ENCODE measurements around the gene TTC1. TPM values are rescaled to one million over a fixed set of nuclear protein-coding genes. Genes with fewer than 3 reads are reported as not detected.
"Not testable (repeated sequence)": the region's sequence is repeated elsewhere in the genome, so short reads cannot be mapped to it uniquely, and the experiment has no call there.

Gene TTC1, protein sequence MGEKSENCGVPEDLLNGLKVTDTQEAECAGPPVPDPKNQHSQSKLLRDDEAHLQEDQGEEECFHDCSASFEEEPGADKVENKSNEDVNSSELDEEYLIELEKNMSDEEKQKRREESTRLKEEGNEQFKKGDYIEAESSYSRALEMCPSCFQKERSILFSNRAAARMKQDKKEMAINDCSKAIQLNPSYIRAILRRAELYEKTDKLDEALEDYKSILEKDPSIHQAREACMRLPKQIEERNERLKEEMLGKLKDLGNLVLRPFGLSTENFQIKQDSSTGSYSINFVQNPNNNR
- 10 to 100 TPM; 68.9 to 71.8 TPM for total RNA-seq

DNA sequence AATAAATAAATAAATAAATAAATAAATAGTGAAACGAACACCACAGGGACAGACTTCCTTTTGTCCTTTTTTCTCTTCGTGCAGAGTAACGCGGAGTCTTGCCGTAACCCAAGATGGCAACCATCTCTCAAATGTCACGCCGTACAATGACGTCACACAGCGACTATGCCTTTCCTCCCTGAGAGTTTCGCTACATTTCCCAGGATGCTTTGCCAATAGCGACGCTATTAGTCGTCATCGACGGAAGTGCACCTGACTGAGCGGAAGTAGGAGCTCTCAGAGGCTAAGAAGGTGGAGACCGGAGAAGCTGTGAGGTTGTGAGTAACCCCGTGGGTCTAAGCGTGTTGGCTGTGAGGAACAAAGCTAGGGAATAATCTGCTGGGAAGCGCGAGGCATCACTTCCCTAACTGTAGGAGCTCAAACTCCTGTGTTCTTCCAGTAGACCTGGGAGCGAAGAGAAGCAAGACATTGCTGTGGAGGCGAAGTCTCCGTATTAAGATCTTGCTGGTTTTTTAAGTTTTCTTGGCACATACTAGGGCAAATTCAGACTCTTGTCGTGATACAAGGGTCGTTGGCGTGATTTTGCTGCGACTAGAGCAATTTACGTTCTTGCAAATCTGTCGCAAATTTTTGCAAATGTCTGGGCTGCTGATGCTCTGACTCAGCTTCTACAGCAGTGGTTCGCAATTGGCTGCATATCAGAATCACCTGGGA is at the start of gene TTC1:
TTC1 (plus strand) TSS at position 263 of the 714 bp plus-strand sequence. CDS start 1,390 bp downstream, outside the sequence.
- POLR2A ChIA-PET = interaction anchor here (1.0 kb wide), 1 partner anchor 410 kb away, joined by 9 read pairs; the partner anchor contains the start of gene SLU7
- CTCF ChIA-PET = interaction anchor here (0.5 to 1.6 kb wide), 4 partner anchors 13 to 244 kb away, joined by 3 to 8 read pairs (median 4); no protein-coding TSS in a partner anchor

DNA sequence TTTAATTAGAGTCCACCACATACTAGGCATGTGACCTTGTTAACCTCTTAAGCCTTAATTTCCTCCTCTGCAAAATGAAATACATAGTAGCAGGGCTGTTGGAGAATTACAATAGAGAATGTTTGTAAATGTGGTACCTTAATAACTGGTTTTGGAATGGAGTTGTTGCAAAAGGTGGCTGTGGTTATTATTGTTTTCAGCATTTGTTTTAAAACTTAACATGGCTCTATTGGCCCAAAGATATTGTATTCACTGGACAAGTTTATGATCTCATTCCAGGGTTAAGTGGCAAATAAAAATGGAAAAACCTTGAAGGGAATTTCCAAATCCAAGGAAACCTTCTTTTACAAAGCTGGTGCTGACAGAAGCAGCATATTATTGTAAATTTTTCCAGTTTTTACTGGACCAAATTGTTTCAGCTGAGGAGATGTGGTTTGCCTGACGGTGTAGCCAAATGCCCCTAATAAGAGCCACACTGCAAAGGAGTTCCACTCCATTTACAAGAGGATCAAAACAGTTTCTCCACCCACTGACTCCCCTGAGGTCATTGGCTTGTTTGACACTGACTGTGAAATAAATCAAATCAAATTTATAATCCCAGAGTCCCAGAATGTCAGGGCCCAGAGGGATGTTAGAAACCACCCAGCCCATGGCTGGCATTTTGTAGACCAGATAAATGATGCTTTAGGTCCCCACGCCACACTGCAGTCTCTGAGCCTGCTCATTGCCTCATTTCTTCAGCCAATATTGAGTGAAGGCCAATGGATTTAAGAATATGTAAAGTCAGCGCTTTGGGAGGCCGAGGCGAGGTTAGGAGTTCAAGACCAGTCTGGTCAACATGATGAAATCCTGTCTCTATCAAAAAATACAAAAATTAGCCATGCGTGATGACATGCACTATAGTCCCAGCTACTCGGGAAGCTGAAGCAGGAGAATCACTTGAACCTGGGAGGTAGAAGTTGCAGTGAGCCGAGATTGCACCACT is 47.5 kb upstream of the TTC1 start:
- POLR2A ChIA-PET = no interaction called here
- CTCF ChIA-PET = no interaction called here

DNA sequence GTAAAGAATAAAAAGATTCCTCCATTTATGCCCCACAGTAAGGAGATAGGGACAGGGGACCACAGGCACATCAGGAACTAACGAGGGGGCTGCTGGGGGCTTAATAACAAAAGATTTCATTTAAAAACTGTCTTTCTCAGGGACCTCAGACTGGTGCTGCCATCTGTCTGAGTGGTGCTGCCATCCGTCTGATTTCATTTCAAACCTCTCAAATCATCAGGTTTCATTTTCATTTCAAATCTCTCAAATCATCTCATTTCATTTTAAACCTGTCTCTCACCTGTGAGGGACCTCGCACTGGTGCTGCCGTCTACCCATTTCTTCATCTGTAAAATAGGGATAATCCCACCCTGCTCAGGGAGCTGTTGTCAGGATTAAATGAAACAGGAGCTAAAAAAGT is 46.7 kb upstream of the TTC1 start:
- POLR2A ChIA-PET = interaction anchor here (0.7 kb wide), 1 partner anchor 23 kb away, joined by 5 read pairs; no protein-coding TSS in a partner anchor
- CTCF ChIA-PET = interaction anchor here (0.7 kb wide), 1 partner anchor 288 kb away, joined by 3 read pairs; no protein-coding TSS in a partner anchor

DNA sequence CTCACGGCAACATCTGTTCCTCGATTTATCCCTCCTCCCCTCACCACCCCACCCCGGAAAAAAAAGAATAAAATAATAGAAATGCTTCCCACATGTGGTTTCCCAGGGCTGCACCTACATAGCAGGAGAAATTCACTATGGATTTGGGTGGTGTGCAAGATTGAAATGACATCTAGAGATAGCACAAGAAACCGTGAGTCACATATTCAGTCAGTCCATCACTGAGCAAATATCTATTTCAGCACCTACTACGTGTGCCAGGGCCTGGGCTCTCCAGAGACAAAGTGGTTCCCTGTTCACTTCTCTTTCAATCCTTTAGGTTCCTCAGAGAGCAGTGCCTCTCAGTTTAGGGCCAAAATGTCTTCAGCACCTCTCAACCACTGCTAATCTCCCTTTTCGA is 45.0 kb upstream of the TTC1 start:
- CTCF ChIA-PET = no interaction called here
- POLR2A ChIA-PET = no interaction called here

DNA sequence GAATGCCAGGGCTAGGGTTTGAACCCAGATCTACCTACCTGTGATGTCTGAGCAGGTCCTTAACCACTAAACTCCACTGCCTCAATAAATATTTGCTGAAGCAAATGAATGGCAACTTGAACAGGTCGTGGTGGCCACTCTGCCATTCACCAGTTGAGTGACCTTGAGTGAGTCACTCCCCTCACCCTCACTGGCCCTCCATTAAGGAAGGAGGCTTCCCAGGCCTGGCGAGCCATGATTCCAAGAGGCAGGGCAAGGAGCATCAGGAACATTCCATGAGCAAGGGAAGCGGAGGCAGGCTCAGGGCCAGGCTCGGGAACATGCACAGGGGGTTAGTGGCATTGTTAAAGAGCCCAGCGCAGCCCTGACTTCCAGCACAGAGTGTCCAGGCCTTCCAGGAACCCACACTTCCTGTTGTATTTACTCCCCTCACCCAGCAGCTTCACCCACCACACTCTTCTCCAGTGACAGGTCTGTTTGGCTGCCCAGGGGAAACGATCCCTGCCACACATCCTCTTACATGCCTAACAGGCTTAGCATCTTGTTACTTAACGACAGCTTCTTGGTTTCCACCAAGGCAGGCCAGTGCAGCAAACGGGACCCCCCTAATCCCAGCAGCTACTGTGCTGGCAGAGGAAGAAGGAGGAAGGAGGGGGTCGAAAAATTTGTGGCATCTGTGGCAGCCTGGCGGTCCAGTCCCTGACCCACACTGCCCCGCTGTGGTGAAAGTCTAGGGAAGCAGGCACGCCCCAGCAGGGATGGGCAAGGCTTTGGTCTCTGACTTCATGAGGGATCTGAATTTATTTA is 43.7 kb upstream of the TTC1 start:
- ChIA-PET CTCF (interaction anchor here (1.1 kb wide), 1 partner anchor 16 kb away, joined by 3 read pairs; no protein-coding TSS in a partner anchor), POLR2A (no interaction called here)

DNA sequence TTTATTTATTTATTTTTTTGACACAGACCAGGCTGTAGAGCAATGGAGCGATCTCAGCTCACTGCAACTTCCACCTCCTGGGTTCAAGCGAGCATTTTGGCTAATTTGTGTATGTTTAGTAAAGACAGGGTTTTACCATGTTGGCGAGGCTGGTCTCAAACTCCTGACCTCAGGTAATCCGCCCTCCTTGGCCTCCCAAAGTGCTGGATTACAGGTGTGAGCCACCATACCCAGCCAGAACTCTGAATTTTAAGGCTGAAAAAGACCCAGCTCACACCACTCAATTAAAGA is 43.2 kb upstream of the TTC1 start:
- CTCF ChIA-PET = interaction anchor here (1.1 kb wide), 1 partner anchor 16 kb away, joined by 3 read pairs; no protein-coding TSS in a partner anchor
- POLR2A ChIA-PET = not testable (repeated sequence)

DNA sequence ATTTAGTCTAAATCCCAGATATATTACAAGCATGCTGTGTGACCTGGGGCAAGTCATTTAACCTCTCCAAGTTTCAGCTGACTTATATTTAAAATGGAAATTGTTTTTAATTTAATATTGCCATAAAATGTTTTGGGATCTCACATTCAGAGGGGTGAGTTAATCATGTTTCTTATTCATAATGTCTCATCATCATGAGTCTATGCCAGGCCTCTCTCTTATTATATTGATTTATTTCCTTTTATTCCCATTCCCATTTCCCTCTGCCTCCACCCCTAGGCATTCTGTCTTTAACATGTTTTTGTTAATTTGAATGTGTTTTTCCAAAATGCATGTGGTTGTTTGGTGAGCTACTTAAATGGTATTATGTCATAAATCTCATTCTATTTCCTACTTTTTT is 39.0 kb upstream of the TTC1 start:
- POLR2A ChIA-PET = no interaction called here
- CTCF ChIA-PET = no interaction called here

DNA sequence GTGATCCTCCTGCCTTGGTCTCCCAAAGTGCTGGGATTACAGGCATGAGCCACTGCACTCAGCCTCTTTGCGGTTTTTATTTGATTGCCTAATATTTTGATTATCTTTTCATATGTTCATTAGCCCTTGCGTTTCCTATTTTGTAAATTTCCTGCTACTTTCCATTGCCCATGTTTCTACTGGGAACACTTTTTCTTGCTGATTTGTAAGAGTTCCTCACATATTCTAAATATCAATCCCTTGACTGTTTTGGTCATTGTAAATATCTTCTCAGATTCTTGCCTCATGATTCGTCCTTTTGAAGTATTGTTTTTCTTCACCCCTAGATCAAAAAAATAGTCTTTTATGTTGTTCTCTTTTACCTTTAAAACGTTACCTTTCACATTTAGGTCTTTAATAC is 37.9 kb upstream of the TTC1 start:
- CTCF ChIA-PET = interaction anchor here (0.9 kb wide), 1 partner anchor 17 kb away, joined by 3 read pairs; no protein-coding TSS in a partner anchor
- POLR2A ChIA-PET = interaction anchor here (0.6 to 0.7 kb wide), 2 partner anchors 50 to 562 kb away, joined by 3 to 9 read pairs; no protein-coding TSS in a partner anchor

DNA sequence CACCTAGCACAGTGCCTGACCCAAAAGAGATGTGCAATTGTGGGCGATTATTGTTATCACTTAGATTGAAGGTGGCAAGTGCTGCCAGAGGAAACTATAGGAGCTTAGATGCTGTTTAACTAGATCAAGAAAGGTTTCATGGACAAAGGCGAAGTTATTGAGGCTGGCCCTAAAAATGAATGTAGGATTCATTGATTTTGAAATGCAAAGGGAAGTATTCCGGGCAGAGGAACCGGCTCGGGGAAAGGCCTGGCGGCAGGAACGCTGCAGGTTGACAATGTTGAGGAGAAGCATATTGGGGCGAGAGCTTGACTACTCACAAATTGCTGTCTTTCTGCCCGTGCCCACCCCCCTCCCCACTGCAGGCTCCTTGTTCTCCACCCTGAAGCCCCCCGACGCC is 37.4 kb upstream of the TTC1 start:
- POLR2A ChIA-PET = interaction anchor here (0.6 to 0.7 kb wide), 2 partner anchors 50 to 562 kb away, joined by 3 to 9 read pairs; no protein-coding TSS in a partner anchor
- CTCF ChIA-PET = interaction anchor here (0.7 to 0.9 kb wide), 2 partner anchors 15 to 16 kb away, joined by 3 read pairs; no protein-coding TSS in a partner anchor

DNA sequence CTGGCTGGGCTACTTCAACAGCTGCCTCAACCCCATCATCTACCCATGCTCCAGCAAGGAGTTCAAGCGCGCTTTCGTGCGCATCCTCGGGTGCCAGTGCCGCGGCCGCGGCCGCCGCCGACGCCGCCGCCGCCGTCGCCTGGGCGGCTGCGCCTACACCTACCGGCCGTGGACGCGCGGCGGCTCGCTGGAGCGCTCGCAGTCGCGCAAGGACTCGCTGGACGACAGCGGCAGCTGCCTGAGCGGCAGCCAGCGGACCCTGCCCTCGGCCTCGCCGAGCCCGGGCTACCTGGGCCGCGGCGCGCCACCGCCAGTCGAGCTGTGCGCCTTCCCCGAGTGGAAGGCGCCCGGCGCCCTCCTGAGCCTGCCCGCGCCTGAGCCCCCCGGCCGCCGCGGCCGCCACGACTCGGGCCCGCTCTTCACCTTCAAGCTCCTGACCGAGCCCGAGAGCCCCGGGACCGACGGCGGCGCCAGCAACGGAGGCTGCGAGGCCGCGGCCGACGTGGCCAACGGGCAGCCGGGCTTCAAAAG is 36.9 kb upstream of the TTC1 start:
- POLR2A ChIA-PET = interaction anchor here (0.6 to 0.7 kb wide), 2 partner anchors 49 to 563 kb away, joined by 3 to 9 read pairs; no protein-coding TSS in a partner anchor
- CTCF ChIA-PET = interaction anchor here (0.7 to 0.9 kb wide), 3 partner anchors 14 to 456 kb away, joined by 3 read pairs; no protein-coding TSS in a partner anchor

DNA sequence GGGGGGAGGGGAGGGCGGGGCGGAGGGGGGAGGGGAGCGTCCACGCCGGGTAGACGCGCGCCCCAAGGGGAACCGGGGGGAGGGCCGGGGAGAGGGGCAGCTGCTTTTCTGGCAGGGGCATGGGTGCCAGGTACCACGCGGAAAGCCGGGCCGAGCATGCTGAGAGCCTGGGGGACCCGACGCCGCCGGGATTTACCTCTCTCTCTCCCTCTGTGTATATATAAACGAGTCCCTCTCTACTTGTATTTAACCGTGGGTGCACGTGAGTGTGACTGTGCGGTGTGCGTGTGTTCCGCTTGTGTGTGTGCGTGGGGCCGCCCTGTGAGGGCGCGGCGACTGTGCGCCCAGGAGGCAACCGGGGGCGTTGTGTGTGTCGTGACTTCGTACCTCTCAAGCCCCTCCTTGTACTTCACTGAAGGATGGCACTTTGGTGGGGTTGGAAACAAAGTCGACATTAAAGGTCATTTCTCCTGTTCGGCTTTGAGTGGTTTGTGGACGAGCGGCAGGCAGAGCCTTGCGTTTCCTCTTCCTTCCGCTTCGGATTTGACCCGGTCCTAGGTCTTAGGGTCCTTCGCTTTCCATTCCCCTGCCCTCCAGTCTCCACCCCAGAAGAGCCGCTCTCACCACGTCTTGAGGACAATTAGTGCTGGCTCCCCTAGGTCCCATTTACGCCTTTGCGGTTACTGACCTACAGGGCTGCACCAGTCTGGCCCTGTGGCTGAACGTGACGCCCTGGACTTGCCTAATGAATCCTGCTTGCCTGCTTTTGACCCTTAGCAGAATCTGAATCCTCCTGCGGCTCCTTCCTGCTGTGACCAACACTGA is 36.2 kb upstream of the TTC1 start:
- CTCF ChIA-PET = interaction anchor here (0.8 to 2.2 kb wide), 2 partner anchors 14 to 457 kb away, joined by 3 to 5 read pairs; no protein-coding TSS in a partner anchor
- POLR2A ChIA-PET = no interaction called here

DNA sequence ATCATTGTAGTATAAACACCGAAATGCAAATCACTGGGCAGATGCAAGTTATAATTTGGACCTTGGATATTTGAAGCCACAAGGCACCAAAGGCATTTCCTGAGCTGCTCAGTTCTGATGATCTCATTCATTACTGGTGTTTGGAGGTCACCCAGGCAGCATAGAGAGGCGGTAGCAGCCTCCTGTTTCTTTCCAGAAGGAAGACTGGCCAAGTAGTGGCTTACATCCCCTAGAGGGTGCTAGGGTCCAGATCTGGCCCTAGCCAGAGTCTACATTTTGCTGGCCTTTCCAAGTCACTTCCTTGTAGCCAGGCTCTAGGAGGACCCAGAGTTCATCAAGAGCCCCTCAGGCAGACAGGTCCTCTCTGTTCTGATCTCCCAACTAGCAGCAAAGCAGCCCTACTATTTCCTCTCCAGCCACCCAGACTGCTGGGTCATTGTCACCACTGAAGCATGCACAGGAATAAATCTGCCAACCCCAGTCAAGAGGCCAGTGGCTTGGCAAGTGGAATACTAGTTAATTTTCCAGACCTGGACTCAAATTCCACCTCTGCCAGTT is 33.4 kb upstream of the TTC1 start:
- ChIA-PET CTCF (interaction anchor here (1.9 kb wide), 1 partner anchor 11 kb away, joined by 6 read pairs; no protein-coding TSS in a partner anchor), POLR2A (interaction anchor here (0.6 kb wide), 1 partner anchor 504 kb away, joined by 6 read pairs; no protein-coding TSS in a partner anchor)

DNA sequence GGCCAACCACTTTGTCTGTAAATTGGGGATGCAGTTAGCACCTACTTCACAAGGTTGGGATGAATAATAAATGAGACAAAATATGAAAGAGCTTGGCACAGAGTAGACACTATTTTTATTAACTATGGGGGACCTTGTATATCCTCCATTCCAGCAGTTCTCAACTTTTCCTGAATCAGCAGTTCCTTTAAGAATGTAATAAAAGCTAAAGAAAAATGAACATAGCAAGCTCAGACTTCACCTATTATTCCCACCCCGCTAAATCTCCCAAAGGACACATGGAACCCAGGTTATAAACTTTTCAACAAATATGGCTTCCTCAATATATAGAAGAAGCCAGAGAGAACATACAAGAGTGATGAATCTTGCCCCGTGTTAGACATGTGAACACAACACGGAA is 32.0 kb upstream of the TTC1 start:
- POLR2A ChIA-PET = no interaction called here
- CTCF ChIA-PET = interaction anchor here (0.6 to 1.9 kb wide), 2 partner anchors 10 to 33 kb away, joined by 3 to 6 read pairs; no protein-coding TSS in a partner anchor

DNA sequence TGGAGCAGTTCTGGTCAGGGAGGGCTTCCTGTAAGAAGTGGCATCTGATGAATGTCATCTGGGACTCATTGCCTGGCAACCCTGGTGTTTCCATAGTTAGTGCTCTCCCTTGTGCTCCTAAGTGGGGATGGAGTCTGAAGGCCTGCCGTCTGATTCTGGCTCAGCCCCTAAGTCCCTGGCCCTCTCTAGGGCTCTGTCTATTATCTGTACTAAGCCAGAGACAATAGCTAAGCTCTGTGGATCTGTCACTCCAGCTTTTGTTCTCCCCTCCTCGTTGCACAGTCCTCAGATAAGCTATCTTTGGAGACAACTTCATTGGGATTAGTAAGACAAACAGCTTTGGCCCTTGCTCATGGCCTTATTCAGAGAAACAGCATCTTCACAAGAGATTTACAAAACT is 30.6 kb upstream of the TTC1 start:
- POLR2A ChIA-PET = no interaction called here
- CTCF ChIA-PET = interaction anchor here (1.3 kb wide), 1 partner anchor 9 kb away, joined by 3 read pairs; no protein-coding TSS in a partner anchor

DNA sequence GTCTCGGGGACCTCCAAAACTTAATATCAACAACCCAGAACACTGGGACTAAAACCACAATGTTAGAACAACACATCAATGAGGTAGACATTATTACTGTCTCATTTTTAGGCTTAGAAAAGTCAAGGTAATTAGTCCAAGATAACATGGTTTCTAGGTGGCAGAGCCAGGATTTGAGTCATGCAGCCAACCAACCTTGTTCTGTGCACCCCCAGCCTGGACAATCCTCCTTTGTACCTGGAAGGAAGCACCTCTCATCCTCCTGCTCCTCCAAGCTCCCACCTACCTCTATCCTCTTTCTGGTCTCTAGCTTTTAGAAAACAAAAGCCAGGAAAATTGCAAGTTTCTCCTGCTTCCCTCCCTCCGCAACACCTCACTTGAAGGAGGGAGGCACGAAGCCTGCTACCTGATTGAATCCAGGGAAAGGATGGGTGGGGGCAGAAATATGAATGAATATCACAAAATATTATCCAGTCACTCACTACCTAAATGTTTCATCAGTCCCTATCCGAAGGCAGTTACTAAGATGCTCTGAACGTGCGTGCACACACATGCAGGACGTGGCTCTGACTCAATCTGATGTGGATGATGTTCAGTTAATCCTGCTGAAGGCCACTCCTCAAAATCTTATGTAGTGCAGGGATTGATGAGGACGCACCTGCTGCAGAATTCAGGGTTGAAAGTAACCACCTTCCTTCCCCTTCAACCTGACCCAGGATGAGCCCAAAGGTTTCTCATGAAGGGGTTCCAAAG is 26.3 kb upstream of the TTC1 start:
- CTCF ChIA-PET = no interaction called here
- POLR2A ChIA-PET = no interaction called here
